ENCODE results near the gene ACOXL. TPM values are rescaled to one million over a fixed set of nuclear protein-coding genes. Genes with fewer than 3 reads are reported as not detected.

Gene ACOXL
- total and polyA plus RNA-seq, 9 of the 15 experiments (the other 6 are each of a cell fraction or from before 2014, with no cell fraction given): 0.31 to 0.56 TPM; not detected in 7

- Histone ChIP-seq H3K4me1 (replicated peaks in 1 of 2; ENCODE audit: control insufficient read depth in 2 of 2, insufficient read depth in 2 of 2, low read length in 2 of 2) (no peaks in the 10 kb centered on the region), H3K36me3 (ENCODE audit: control insufficient read depth, insufficient read depth, low read length) (no peaks in the 10 kb centered on the region), H3K9me1 (ENCODE audit: control insufficient read depth, insufficient read depth, low read length) (no peaks in the 10 kb centered on the region), H4K20me1 (replicated peaks; ENCODE audit: control insufficient read depth, insufficient read depth, low read length) (0 out of 2 replicates have a peak, but pooled peaks cover 6% of the 10 kb centered on the region), H3K27ac (ENCODE audit: extremely low read depth, low read depth, low read length) (no peak overlapping the region), H3K4me3 (no peak overlapping the region), H2AFZ (ENCODE audit: low read depth, low read length) (no peak overlapping the region), H3K9ac (ENCODE audit: insufficient read depth in 1 of 2, low read depth in 2 of 2, low read length in 2 of 2) (no peak overlapping the region), H3K79me2 (ENCODE audit: control insufficient read depth, insufficient read depth, low read length) (no peaks in the 10 kb centered on the region), H3K27me3 (ENCODE audit: control insufficient read depth in 2 of 2, insufficient read depth in 2 of 2, low read length in 2 of 2) (peaks cover 36 to 65% of the 10 kb centered on the region in 2 experiments), H3K9me3 (replicated peaks; ENCODE audit: control insufficient read depth, insufficient read depth, low read depth, low read length) (peaks cover under 1% of the 10 kb centered on the region; the same call in 1 of the 2 replicates), H3K4me2 (ENCODE audit: insufficient read depth, low read length) (no peak overlapping the region)
- intact Hi-C loops (cut with micrococcal nuclease) (no loop called here), in situ Hi-C loops (cut with MboI) (no loop called here)
- 0% methylated on average over 4 of the region's 4 CpGs for WGBS (ENCODE audit: insufficient coverage, low coverage, missing lambda C conversion rate)
- ChIA-PET POLR2A (interaction anchor here (0.6 to 0.7 kb wide), 2 partner anchors 80 to 331 kb away, joined by 3 read pairs; no protein-coding TSS in a partner anchor), CTCF (ENCODE audit: low intra/inter-chr PET ratio) (no interaction called here)
- ATAC-seq (no peak), FAIRE-seq (no peak), DNase-seq (ENCODE audit: extremely low read depth in 1 of 4, low spot score in 3 of 4) (no peak)
- TF ChIP-seq GATAD2B (IDR thresholded peaks at IDR 0.05; ENCODE audit: borderline replicate concordance): no peak
- TF ChIP-seq ATF2 (CRISPR knock-in tag; IDR thresholded peaks at IDR 0.05): no peak
- no peak for TF ChIP-seq RBFOX2 (IDR thresholded peaks at IDR 0.05; ENCODE audit: low read depth, low read length)
- no peak for TF ChIP-seq ARID1B (IDR thresholded peaks at IDR 0.05)
- TF ChIP-seq KAT8 (IDR thresholded peaks at IDR 0.05; ENCODE audit: low read depth): no peak
- no peak for TF ChIP-seq ELK1 (CRISPR knock-in tag; IDR thresholded peaks at IDR 0.05)
- no peak for TF ChIP-seq TEAD1 (CRISPR knock-in tag; IDR thresholded peaks at IDR 0.05)
- TF ChIP-seq ZNF124 (CRISPR knock-in tag; IDR thresholded peaks at IDR 0.05): no peak
- TF ChIP-seq ZNF133 (CRISPR knock-in tag; IDR thresholded peaks at IDR 0.05): no peak
- TF ChIP-seq ERF (CRISPR knock-in tag; IDR thresholded peaks at IDR 0.05): no peak
- no peak for TF ChIP-seq ZNF316 (IDR thresholded peaks at IDR 0.05)
- TF ChIP-seq EWSR1 (IDR thresholded peaks at IDR 0.05; ENCODE audit: borderline replicate concordance, low read depth, partially characterized antibody): no peak
- no peak for TF ChIP-seq STAT5A (IDR thresholded peaks at IDR 0.05; ENCODE audit: borderline replicate concordance, low read length)
- no peak for TF ChIP-seq PURB (CRISPR knock-in tag; IDR thresholded peaks at IDR 0.05; ENCODE audit: low read depth)
- TF ChIP-seq PHTF2 (CRISPR knock-in tag; IDR thresholded peaks at IDR 0.05): no peak
- TF ChIP-seq ETS1 (conservative IDR thresholded peaks at IDR 0.05; ENCODE audit: control insufficient read depth, low read depth, low read length): no peak
- no TSS peak for BruUV-seq (replicated peaks)
These were observed 62.0 kb downstream of the ACOXL start for GRCh38 chr2:110794390-110794789.

Measured in K562 (cell line).